GM21576 (cell line): ENCODE data around the gene PDE9A.

ENCODE experiments used
- ATAC-seq: cut with Tn5 transposase; IDR thresholded peaks from one replicate; pipeline ENCODE4 v1.9.1; 2021; ENCODE audit warnings: mild to moderate bottlenecking, moderate library complexity; ENCODE audit not compliant: unreplicated experiment

The PDE9A gene

GRCh38 chr21:42767561-42767835, 114.1 kb downstream of the PDE9A start:
- ATAC-seq, result no peak

GRCh38 chr21:42768324-42769121, 115.1 kb downstream of the PDE9A start:
- ATAC-seq, result no peak

- no peak for ATAC-seq
These were observed 115.9 kb downstream of the PDE9A start for GRCh38 chr21:42769183-42769819.

GRCh38 chr21:42769820-42770716, 116.6 kb downstream of the PDE9A start:
- no peak for ATAC-seq

GRCh38 chr21:42770717-42771502, 117.5 kb downstream of the PDE9A start:
- ATAC-seq, result no peak

GRCh38 chr21:42771503-42771805, 118.0 kb downstream of the PDE9A start:
- ATAC-seq, result no peak

GRCh38 chr21:42775123-42775522, 121.7 kb downstream of the PDE9A start:
- ATAC-seq, result no peak

GRCh38 chr21:42775891-42776290, 122.5 kb downstream of the PDE9A start:
- no peak for ATAC-seq

GRCh38 chr21:42777064-42777756, 123.8 kb downstream of the PDE9A start:
- ATAC-seq, result no peak

GRCh38 chr21:42777757-42778344, 124.4 kb downstream of the PDE9A start:
- no peak for ATAC-seq

GRCh38 chr21:42779431-42779861, 126.0 kb downstream of the PDE9A start:
- no peak for ATAC-seq

GRCh38 chr21:42780617-42781016, 127.2 kb downstream of the PDE9A start:
- ATAC-seq, result no peak

- no peak for ATAC-seq
These were observed 127.9 kb downstream of the PDE9A start for GRCh38 chr21:42781150-42781970.

GRCh38 chr21:42781971-42782722, 128.7 kb downstream of the PDE9A start:
- ATAC-seq, result no peak

- no peak for ATAC-seq
These were observed 129.4 kb downstream of the PDE9A start for GRCh38 chr21:42782723-42783242.

- no peak for ATAC-seq
These were observed 130.9 kb downstream of the PDE9A start for GRCh38 chr21:42784276-42784675.

GRCh38 chr21:42784896-42785451, 131.6 kb downstream of the PDE9A start:
- ATAC-seq, result no peak
